NCI-H2227 treated with DMSO at 0.1 percent for 48 hours (cell line): ENCODE data around the gene DPYSL3.
"Not testable (repeated sequence)": the region's sequence is repeated elsewhere in the genome, so short reads cannot be mapped to it uniquely, and the experiment has no call there.

Experiments
- DNase-seq: peaks from one replicate; lab custom pipeline; 2025; lab: John Stamatoyannopoulos, UW

DPYSL3 gene

GRCh38 chr5:147509710-147510651, at the start of gene DPYSL3:
DPYSL3 (minus strand) TSS chr5:147510068; CDS start chr5:147509858, 210 bp downstream.
- peak; percentile 43 for DNase-seq

GRCh38 chr5:147558826-147559225, 49.0 kb upstream of the DPYSL3 start:
- no peak for DNase-seq

DNA sequence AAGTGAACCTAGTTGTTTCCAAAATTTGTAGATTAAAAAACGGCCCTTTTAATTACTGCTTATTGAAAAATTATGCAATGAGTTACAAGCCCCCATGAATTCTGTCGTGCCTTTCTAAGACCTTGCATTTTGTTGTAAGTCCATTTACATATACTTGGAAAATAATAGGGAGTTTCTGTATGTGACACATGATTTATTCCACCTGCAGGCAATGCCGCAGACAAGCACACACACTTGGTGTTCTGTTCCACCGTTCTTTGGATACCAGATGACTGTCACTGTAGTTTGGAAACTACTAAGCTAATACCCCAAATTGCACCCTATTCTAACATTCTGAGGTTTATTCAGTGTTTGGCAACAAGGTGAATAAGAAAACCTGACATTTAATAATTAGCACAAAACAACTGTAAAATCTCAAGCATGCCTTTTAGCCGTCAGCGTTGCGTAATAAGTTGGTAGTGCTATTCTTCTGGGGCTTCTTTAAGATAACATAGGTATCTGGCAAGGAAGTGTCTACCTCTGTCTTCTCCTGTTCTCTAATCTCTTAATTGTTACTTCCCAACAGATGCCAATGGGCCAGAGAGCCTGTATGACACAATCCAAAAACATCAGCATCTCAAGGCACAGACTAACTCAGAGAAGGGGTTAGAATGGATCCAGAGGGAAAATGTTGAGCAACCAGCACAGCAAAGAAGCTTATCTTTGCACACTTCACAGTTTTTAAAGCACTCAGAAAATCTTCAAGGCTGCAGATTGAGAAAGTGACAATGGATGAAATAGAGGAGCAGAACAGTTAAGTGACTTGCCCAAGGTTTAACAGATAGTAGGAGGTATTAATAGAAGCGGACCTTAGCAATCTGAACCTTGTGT, 48.2 kb upstream of the DPYSL3 start:
- no peak for DNase-seq

GRCh38 chr5:147555176-147555575, 45.3 kb upstream of the DPYSL3 start:
- DNase-seq: no peak

- no peak for DNase-seq
Observed at GRCh38 chr5:147554261-147554817, 44.5 kb upstream of the DPYSL3 start.

DNA sequence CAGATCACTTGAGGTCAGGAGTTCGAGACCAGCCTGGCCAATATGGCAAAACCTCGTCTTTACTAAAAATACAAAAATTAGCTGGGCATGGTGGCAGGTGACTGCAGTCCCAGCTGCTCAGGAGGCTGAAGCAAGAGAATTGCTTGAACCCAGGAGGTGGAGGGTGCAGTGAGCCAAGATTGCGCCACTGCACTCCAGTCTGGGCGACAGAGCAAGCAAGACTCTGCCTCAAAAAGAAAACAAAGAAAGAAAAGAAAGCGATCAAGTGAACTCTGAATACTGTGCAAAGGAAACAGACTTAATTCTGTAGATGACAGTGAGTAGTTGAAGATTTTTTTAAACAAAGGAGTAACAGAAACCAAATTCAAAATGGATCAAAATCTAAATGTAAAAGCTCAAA, 43.9 kb upstream of the DPYSL3 start:
- DNase-seq: not testable (repeated sequence)

DNA sequence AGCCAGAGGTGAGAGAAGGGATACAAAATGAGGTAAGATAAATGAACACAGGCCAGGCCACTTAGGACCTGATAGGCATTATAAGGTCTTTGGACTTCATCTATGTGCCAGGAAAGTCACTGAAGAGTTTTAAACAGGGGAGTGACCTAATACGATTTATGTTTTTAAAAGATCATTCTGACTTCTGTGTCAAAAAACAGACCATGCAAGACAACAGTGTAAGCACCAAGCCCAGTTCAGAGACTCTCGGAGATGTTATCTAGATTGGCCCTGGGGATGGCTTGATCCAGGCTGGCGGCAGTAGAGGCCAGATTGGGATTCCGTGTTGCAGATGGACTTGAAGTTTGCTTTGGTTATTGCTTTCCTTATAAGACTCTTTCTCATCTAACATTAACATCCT, 43.0 kb upstream of the DPYSL3 start:
- DNase-seq: no peak

DNA sequence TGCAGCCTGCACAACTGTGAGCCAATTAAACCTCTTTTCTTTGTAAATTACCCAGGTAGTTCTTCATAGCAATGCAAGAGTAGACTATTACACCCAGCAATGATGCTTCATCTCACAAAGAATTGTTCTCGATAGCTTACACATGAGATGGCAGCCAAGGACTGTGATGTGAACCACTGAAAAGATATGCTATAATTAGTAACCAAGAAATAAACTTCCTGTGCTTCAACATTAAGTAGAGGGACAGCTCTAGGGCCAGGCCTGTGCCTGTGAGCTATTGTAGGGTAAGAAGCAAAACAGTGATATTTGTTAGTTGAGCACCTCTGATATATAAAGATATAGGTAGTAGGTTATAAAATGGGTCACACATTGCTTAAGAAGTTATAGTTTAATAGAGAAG, 41.8 kb upstream of the DPYSL3 start:
- no peak for DNase-seq

GRCh38 chr5:147547730-147548129, 37.9 kb upstream of the DPYSL3 start:
- DNase-seq: no peak

- DNase-seq: no peak
Observed at GRCh38 chr5:147544556-147544955, 34.7 kb upstream of the DPYSL3 start.

DNA sequence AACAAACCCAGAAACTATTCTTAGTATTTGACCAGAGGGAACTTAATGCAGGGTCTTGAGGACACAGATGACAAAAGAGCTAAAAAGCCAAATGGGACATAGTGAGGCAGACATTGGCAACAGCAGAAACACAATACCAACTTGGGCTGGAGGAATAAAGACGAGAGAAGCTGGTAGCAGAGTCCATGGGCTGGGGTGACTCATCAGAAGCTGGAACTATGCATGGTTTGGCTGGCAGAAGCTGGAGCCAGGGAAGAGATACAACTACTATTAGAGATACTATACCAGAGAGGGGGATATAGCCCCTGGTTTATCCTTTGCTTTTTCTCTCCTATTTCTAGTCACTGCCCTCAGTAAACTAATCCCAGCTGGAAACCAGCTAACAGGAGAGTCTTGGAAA, 29.2 kb upstream of the DPYSL3 start:
- DNase-seq: no peak

- no peak for DNase-seq
Observed at GRCh38 chr5:147538236-147538635, 28.4 kb upstream of the DPYSL3 start.

DNA sequence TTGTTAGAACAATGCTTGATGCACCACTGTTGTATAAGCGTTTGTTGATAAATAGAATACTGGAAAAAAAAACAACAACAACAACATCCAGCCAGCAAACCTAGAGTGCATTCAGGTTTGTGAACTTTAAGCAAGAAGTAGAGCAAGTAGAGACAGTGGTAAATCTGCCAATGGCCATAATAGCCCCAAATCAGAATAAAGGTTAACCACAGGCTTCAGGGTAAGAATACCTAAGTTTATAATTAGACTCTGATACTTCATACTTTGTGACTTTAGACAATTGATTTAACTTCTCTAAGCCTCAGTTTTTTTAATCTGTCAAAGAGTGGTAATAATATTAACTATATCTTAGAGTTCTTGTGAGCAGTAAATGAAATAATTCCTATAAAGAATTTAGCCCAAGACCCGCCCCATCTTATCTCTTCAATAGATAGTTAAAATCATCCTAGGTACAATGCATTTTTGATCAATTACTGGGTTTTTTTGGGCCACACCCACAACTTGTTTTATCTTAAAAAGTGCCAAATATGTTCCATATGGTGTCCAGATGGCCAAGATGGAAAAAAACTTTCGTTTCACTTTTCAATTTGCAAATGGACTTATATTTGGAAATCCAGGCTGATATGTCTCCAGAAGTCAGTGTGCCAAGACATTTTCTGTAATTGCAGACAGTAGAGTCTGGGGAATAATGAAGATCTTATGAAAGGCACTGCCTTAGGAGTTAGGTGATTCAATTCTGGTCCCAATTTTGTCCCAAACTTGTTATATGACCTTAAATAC, 24.5 kb upstream of the DPYSL3 start:
- no peak for DNase-seq

DNA sequence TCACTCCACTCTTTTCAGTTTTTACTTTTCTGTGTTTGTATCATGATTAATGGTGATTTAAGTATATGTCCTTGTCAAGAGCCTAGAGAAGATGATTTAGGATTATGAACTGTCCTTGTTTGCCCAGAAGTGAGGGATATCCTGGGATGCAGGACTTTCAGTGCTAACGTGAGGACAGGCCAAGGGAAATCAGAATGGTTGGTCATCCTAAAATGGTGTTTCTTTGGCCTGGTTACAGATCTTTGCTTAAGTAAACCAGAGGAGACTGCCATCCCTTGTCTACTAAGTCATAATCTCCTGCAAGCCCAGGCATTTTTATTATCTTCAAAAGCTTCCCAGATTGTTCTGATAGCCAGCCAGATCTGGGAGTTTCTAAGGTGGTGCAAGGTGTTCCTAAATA, 22.3 kb upstream of the DPYSL3 start:
- DNase-seq: no peak

GRCh38 chr5:147530530-147531389, 20.9 kb upstream of the DPYSL3 start:
- DNase-seq: no peak

DNA sequence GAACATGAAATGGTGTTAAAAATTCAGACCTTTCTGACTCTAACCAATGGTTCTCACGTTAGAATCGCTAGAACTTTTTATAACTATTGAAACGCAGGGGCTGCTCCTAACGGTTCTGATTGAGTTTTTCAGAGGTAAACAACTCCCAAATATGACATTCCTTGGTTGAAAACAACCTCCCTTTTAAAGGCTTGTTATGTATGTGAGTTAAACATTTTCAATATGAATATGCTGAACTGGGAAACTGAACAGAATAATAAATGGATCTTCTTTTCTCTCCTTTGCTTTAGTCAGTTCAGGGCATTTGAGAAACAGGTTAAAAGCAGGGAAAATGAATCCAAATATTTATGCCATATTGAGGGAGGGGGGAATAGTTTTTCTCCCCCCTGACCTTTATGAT, 13.2 kb upstream of the DPYSL3 start:
- DNase-seq: no peak

DNA sequence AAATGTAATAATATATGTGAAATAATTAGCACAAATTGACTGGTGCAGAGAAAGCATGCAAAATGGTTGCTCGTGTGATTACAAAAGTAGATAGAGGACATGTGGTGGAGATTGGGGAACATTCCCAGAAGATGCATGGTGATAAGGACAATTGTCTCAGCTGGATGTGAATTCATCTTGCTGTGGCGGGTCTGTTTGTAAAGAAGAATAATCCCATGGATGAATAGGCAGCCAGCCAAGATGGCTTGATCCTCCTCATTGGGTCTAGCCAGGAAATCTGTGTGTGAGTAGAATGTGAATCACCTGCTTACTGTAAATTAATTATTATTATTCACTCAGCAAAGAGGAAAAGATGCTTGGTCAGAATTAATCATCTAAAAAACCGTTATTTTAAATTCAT, 12.6 kb upstream of the DPYSL3 start:
- DNase-seq: no peak

- DNase-seq: no peak
Observed at GRCh38 chr5:147520450-147520849, 10.6 kb upstream of the DPYSL3 start.

DNA sequence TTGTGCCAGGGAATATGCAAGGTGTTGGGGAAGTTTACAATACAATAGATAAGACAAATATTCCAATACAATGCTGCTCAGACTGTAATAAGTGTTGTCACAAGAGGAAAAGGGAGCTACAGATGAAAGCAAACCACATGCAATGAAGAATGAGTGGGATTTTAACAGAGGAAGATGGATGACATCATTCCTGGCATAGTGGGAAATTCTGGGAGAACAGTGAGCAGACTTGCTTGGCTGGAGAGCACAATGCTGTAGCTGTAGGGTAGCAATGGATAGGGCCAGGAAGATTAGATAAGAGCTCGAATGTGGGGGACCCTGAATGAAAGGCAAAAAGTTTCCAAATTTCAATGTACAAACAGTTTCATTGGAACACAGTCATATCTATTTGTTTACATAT, 9.5 kb upstream of the DPYSL3 start:
- no peak for DNase-seq

DNA sequence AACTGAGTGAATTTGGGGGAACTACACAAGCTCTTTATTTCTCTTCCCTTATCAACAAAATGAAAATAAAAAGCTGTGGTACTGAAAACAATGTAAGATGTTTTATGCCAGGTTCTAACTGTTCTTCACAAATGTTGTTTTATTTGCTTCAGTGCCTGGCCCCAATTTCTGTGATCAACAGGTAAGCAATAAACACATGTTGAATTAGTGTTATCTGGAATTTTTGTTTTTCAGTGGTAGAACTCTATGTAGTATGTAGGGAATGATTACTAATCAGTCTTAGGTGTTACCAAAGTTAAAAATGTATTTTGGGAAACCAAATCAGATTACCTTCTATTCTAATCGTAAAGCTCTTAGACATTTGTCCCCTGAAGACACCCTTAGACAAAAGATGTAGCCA, 7.5 kb upstream of the DPYSL3 start:
- DNase-seq: no peak

- no peak for DNase-seq
Observed at GRCh38 chr5:147515269-147515668, 5.4 kb upstream of the DPYSL3 start.
